HL-60/S4 (cell line): ENCODE data around the gene CCDC57.

Experiments
- in situ Hi-C: fragments of 300-500 bp; cut with MboI; formaldehyde crosslinking; loops from 2 replicates; pipeline ENCODE4 v1.14.3; 2022; ENCODE audit warnings: low sequenced_read_pairs

CCDC57 gene

GRCh38 chr17:82086941-82087906 is 125.4 kb downstream of the CCDC57 start:
- in situ Hi-C loops = no loop called here

DNA sequence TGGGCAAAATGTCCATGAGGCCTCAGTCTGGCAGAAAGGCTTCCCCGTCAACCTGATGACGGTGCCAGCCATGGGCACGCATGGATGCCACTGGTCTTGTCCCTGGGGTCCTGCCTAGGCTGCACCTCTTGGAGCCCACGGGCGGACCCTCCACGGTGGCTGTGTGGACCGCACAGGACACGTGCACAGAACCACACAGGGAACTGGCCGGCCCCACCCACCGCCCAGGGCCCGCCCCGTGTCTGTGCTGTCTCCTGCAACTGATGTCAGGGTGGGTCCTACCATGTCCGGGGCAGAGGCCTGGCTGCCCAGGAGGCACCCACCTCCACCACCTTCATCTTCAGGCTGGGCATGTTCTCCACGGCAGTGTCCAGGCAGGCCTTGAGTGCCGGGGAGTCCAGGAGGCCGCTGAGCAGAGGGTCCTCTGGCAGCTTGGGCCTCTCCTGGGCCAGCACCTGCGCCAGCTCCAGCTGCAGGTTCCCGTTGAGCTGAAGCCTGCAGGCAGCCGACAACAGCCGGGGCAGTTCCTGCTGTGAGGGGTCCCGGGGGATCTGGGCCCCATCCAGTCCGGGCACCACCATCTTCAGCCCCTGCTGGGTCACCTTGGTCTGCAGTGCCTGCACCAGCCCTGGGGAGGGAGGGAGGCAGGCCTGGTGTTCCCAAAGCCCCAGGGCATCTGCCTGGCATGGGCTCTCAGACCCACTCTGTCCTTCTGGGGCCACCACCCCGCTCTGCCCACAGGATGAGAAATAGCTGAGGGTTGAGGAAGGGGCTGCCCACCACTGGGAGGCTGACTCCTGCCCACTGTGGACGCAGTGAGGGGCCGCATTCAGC is 126.5 kb downstream of the CCDC57 start:
- in situ Hi-C loops = no loop called here

DNA sequence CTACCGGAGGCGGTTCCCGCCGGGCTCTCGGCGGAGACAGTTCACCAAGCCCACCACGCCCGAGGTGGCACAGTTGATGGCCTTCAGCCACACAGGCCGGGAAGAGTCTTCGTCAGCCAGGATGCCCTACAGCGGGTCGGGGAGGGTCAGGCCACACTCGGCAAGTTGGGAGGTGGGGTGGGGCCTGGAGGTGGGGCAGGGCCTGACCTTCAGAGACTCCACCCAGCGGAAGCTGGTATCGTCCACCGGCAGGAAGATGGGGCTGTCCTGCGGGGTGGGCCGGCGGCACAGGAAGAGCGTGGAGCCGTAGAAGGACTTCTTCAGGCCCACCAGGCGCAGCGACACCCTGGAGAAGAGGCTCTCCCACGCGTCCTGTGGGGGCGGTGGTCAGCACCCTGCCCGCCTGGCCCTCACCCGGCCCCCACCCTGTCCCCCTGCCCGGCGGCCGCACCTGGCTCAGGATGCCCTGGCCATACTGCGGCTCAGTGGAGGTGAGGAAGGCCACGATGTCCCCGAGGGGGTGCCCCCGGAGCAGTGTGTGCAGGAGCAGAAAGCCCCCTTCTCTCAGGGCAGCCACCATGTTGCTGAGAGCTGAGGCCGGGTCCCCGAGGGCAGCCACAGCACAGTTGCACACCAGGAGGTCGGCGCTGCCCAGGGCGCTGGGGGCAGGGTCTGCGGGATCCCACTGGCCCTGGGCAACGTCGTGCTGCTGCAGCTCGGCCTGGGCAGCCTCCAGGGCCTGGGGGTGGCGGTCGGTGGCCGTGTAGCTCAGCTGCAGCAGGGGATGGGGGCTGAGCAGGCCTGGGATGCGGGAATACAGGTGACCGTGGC is 127.4 kb downstream of the CCDC57 start:
- in situ Hi-C loops = no loop called here

DNA sequence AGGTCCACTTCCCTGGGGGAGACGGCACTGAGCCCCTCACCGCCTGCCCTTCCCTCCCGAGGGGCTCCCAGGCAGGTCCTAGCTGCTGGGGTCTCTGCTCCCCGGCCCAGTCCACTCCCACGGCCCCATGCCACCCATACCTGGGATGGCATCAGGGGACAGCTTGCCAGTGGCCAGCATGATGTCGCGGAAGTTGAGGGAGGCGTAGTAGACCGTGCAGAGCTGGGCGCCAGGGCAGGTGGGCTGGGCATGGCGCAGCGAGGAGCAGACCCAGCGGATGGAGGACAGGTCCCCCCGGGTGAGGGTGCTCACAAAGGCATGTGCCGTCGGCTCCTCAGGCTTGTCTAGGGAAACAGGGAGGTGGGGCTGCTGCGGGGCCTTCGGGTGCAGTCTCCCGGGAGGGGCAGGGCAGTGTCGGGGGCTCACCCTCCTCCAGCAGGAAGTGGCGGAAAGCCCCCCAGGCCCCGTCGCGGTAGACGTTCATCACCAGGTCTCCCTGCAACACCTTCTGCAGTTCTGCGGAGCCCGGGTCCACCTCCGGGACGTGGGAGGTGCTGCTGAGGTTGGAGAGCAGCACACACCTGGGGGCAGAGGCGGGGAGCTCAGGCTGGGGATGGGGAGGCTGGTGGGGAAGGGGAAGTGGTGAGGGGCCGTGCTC is 128.1 kb downstream of the CCDC57 start:
- in situ Hi-C loops = no loop called here

- in situ Hi-C loops = no loop called here
Measured at GRCh38 chr17:82083533-82084359, 128.9 kb downstream of the CCDC57 start.

- in situ Hi-C loops = no loop called here
Measured at GRCh38 chr17:82083009-82083408, 129.6 kb downstream of the CCDC57 start.

DNA sequence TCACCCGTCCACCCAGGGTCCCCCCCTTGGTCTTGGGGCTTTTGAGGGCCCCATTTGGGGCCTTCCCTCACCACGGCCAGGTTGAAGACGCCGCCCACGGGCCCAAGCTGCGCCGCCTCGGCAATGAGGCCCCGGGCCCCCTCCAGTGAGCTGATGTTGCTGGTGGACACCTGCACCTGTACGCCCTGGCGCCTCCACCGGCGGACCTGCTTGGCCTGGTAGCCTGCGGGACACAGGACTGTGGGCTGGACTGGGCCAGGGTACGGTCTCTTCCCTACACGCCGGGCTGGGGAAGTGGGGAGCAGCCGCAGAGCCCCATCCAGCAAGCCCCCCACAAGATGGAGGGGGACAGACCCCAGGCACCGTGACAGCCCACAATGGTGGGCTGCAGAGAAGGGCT is 130.2 kb downstream of the CCDC57 start:
- in situ Hi-C loops = no loop called here

GRCh38 chr17:82081966-82082365 is 130.7 kb downstream of the CCDC57 start:
- in situ Hi-C loops = no loop called here

GRCh38 chr17:82081546-82081945 is 131.1 kb downstream of the CCDC57 start:
- in situ Hi-C loops = no loop called here

- in situ Hi-C loops = no loop called here
Measured at GRCh38 chr17:82080789-82081464, 131.7 kb downstream of the CCDC57 start.

DNA sequence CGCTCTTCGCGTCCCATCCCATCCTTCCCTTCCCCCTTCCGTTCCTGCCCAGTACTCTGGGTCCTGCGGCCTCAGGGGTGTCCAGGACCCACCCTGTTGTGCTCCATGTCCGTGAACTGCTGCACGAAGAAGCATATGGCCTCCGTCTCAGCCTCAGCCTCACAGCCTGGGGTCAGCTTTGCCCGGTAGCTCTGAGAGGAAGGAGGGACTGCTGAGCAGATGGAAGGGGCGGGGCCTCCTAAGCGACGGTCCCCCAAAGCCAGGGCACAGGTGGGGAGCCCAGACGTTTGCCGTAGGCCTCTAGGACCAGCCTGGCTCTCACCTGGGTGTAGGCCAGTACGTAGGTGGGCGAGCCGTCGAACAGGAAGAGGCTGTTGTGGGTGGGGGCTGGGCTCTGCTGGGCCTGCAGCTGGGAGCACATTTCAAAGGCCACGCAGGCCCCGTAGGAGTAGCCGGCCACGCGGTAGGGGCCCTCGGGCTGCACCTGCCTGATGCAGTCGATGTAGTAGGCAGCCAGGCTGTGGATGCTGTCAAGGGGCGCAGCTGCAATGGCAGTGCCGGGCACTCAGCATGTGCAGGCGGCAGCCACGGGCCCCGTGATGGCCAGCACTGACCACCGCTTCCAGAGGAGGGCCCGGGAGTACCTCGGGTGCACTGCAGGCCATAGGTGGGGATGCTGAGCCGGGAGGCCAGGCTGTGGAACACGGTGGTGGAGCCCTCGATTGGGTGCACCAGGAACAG is 132.4 kb downstream of the CCDC57 start:
- in situ Hi-C loops = no loop called here

DNA sequence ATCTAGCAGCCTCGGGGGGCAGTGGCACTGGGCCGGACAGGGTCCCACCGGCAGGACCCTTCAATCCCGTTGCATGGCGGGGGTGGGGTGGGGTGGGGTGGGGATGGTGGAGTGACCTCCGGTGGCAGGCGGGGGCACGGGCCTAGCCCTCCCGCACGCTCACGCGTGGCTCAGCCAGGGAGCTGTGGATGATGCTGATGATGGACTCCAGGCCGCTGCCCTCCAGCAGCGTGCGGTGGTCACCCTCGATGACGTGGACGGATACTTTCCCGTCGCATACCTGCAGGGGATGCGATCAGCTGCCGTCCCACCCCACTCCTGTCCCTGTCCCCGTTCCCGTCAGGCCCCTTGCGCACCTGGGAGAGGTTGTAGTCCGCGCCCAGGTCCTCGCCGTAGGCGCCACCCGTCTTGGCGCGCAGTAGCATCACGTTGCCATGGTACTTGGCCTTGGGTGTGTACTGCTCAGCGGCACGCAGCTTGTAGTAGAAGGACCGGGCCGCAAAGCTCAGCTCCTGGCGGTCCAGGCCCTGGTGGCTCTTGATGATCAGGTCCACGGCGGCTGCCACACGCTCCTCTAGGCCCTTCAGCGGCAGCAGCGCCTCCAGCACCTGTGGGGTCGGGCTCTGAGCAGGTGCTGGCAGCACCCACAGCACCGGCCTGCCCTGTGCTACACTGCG is 133.5 kb downstream of the CCDC57 start:
- in situ Hi-C loops = no loop called here

- in situ Hi-C loops = no loop called here
Measured at GRCh38 chr17:82078433-82078832, 134.2 kb downstream of the CCDC57 start.

DNA sequence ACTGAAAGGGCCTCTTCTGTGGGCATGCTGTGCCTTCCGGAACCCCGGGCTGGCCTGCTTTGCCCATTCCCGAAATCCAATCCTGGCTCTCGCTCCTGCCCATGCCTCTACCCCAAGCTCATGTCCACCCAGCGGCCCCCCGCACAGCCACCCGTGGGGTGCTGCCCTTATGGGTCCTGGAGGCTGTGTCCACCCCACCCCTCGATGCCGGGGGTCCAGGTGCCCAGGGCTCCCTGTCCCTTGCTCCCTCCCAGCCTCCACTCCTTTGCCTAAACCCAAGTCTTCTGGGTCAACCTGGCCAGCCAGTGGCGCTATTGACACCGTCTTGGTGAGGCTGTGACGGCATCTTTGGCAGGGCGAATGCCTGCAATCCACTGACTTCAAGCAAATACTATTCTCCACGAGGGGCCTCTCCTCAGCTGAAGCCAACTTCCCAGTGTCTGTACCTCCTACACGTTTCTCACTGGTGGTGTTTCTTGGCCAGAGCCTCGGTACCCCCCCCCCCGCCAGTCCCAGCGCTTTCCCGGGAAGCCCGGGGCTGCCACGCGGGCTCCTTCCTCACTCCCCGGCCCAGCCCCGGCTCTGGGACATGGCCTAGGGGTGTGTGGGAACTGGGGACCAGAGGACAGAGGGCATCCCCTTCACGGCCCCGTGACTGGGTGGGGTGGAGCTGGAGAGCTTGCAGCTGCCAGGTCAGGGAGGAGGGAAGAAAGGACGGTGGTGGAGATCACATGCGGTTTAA is 134.9 kb downstream of the CCDC57 start:
- in situ Hi-C loops = no loop called here

DNA sequence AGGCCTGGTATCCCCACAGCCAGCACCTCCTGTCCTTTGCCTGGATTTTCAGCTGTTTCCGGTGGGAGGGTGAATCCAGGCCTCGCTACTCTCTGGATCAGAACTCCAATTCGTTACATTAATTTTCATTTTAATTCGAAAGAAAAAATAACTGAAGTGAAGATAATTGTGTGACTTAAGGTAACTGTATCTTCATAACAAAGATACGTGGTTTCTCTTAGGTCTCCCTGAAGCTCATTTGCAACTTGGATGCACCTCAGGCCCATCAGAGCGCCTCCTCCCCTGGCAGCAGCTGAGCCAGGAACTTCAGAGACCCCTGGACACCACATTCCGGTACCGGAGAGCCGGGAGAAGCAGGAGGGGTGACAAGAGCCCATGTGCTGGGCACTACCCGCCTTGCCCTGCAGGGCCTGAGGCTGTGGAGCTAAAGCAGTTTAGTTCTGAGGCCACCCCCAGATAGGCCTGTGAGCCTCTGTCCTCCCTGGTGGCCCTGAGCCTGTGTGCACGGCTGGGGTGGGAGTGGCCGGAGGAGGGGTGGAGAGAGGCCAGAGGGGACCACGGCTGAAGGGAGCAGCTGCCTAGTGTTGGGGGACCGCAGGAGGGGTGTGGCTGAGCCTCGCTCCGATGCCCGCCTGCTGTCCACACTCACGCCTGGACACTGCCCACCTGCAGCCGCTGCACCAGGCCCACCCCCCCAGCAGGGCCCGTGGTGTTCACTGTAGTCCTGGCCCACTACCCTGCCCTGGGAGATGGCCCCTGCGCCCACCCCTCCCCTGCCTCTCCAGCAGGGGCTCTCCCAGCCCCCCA is 135.7 kb downstream of the CCDC57 start:
- in situ Hi-C loops = no loop called here
